ENCODE data around the gene ELL3. TPM values are rescaled to one million over a fixed set of nuclear protein-coding genes. Genes with fewer than 3 reads are reported as not detected.
A peak's percentile ranks its signal among the peaks of the same experiment; 100 is the strongest.
"Not testable (repeated sequence)": the region's sequence is repeated elsewhere in the genome, so short reads cannot be mapped to it uniquely, and the experiment has no call there.

Gene ELL3
- total RNA-seq, 3 donors from 2014 or later = 0.46 to 1.0 (median 0.63) TPM

DNA sequence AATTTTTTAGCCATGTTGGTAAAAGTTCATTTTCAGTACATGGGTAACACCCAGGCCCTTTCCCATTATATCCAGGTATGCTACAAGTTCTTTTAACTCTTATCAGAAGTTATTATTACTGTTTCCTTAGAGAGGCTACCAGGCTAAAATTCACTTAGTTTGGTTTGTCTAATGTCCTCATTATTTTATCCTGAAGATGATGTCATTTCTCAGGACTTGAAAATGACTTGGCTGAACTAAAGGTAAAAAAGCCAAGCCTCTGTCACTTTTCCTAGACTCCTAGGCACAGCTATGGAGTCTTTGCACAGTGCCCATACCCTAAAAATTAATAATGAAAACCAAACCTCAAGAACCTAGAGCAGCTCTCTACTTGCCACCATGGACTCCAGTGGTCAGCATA lies 4.1 kb downstream of the ELL3 start:
- Mint-ChIP-seq H3K4me1 (ENCODE audit: low read depth) (peaks cover 15% of the 10 kb centered on the region), H3K9me3 (no peaks in the 10 kb centered on the region), H3K4me3 (no peak overlapping the region), H3K27me3 (ENCODE audit: low read depth) (no peaks in the 10 kb centered on the region), H3K36me3 (ENCODE audit: insufficient read depth) (peaks cover 41% of the 10 kb centered on the region)
- no peak for DNase-seq
- no peak for ATAC-seq

DNA sequence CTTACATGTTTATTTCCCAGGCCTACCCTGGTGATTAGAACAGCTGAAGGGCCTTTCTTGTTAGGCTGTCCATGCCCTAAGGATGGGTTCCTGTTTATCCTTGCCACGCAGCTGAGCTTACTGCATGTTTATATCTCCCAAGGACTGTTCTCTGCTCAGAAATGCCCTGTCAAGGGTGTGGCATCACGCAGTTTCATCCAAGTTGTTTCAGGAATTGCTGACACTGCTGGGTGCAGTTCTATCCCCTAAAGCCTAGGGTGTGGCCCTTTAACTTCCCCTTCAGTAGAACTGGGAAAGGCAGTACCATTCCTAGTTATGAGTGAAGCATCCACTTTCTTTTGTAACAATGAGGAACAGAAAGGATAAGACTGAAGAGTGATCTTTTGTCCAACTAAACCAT lies 5.0 kb downstream of the ELL3 start:
- DNase-seq (no peak), ATAC-seq (no peak)
- Mint-ChIP-seq H3K9me3 (no peaks in the 10 kb centered on the region), H3K36me3 (ENCODE audit: insufficient read depth) (peaks cover 41% of the 10 kb centered on the region), H3K4me1 (ENCODE audit: low read depth) (peaks cover 8% of the 10 kb centered on the region), H3K27me3 (ENCODE audit: low read depth) (no peaks in the 10 kb centered on the region), H3K4me3 (no peak overlapping the region)

DNA sequence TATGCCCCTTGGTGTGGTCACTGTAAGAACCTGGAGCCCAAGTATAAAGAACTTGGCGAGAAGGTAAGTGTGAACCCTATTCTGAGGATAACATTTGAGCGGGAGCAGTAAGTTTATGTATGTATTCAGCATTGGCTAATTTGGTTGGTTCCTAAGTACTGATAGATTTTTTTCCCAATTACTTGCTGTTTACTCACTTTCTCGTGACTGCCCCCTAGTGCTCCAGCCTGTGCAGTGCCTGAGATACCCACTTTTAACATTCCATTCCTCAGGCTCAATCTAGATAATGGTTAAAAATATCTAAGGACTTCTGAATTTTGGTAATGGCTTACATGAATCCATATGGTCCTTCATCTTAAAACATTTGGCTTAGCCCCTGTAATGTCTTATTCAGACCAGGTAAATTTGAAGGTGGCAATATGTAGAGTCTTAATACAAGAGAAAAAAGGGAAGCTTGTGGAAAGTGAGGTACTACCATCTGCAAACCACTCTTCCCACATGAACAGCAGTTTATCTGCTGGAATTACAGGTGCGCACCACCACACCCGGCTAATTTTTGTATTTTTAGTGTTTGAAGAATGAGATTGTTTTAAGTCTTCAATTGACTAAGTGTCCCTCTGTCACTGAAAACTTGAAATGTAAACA lies 7.1 kb downstream of the ELL3 start:
- DNase-seq (peak; percentile 57), ATAC-seq (peak; percentile 68 to 71)
- Mint-ChIP-seq H3K4me3 (no peak overlapping the region), H3K9me3 (no peaks in the 10 kb centered on the region), H3K4me1 (ENCODE audit: low read depth) (no peaks in the 10 kb centered on the region), H3K36me3 (ENCODE audit: insufficient read depth) (peaks cover 48% of the 10 kb centered on the region), H3K27me3 (ENCODE audit: low read depth) (no peaks in the 10 kb centered on the region)

DNA sequence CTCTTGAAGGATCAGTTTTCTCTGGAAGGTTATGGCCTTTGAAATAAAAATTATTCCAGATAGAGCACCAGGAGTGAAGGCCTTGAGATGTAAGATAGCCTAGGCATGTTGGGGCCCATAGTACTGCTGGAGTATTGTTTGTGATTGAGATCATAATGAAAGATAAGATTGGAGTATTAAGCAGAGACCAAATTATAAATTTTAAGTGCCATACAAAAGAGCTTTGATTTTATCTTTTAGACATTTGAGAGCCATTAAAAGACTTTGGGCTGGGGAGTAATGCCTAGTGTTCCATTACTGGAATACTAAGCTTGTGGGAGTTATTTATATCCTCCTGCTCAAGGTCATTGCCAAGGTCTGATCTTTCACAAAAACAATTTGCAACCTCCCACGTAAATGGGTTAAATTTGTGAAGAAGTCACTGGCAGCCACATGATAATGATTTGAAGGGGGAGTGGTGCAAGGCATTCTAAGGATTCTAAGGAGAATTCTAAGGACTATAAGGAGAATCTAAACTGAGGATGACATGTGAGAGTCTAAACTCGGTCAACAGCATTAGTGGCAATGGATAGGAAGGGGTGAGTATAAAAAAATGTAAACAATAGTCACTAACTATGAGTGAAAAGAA lies 12.8 kb downstream of the ELL3 start:
- Mint-ChIP-seq H3K9me3 (no peaks in the 10 kb centered on the region), H3K36me3 (ENCODE audit: insufficient read depth) (peaks cover 34% of the 10 kb centered on the region), H3K4me3 (no peak overlapping the region), H3K4me1 (ENCODE audit: low read depth) (no peaks in the 10 kb centered on the region), H3K27me3 (ENCODE audit: low read depth) (no peaks in the 10 kb centered on the region)
- ATAC-seq (no peak), DNase-seq (no peak)

DNA sequence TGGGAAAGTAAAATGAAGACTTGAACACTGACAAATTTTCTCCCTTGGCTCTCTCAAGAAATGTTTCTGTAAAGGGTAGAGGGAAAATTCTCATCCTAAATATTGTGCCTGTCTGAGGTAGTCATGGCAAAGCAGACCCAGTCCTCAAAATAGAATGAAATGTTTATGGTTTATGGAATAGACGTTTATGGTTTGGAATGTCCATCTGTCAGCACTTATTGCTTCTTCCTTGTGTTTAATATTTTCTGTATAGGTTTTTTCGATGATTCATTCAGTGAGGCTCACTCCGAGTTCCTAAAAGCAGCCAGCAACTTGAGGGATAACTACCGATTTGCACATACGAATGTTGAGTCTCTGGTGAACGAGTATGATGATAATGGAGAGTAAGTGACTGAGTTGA lies 13.9 kb downstream of the ELL3 start:
- peaks cover 25% of the 10 kb centered on the region for H3K36me3 Mint-ChIP-seq (ENCODE audit: insufficient read depth)
- DNase-seq = no peak
- no peaks in the 10 kb centered on the region for H3K9me3 Mint-ChIP-seq
- H3K4me1 Mint-ChIP-seq (ENCODE audit: low read depth) = no peaks in the 10 kb centered on the region
- no peak for ATAC-seq
- no peaks in the 10 kb centered on the region for H3K27me3 Mint-ChIP-seq (ENCODE audit: low read depth)
- no peak overlapping the region for H3K4me3 Mint-ChIP-seq

DNA sequence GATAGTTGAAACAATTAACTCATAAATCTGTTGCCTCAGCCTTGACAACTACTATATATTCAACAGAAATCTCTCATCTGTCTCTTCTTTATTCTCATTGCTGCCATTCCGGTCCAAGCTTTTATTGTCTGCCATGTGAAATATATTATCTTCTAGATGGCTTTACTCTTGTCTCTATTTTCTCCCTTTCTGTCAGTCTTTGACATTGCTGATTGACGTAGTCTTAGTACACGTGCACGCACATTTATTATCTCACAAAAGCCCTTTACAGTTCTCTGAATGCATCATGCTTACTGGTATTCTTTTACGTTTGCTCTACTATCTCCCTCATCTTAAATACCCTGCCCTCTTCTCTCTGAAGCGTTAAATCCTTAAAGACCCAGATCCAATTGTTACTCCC lies 24.9 kb downstream of the ELL3 start:
- no peaks in the 10 kb centered on the region for H3K27me3 Mint-ChIP-seq (ENCODE audit: low read depth)
- H3K4me1 Mint-ChIP-seq (ENCODE audit: low read depth) = peaks cover 48% of the 10 kb centered on the region
- peak overlapping the region; percentile 57 for H3K4me3 Mint-ChIP-seq
- no peak for ATAC-seq
- H3K36me3 Mint-ChIP-seq (ENCODE audit: insufficient read depth) = peaks cover 16% of the 10 kb centered on the region
- no peak for DNase-seq
- no peaks in the 10 kb centered on the region for H3K9me3 Mint-ChIP-seq

DNA sequence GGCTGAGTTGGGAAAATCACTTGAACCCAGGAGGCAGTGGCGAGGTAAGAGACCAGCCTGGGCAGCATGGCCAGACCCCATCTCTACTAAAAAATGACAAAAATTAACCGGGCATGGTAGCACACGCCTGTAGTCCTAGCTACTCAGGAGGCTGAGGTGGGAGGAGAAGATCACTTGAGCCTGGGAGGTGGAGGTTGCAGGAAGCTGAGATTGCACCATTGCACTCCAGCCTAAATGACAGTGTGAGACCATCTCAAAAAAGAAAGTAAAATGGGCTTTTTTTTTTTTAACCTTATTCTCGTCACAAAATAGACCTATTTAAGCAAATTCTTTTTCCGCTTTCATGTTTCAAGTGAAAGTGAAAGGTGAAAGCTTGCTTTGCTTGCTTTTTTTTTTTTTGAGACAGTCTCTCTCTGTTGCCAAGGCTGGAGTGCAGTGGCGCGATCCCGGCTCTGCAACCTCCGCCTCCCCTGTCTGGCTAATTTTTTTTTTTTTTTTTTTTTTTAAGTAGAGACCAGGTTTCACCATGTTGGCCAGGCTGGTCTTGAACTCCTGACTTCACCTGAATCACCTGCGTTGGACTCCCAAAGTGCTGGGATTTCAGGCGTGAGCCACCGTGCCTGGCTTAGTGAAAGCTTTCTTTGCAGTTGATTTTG lies 26.9 kb downstream of the ELL3 start:
- peak; percentile 11 for DNase-seq
- peak overlapping the region; percentile 74 for H3K4me3 Mint-ChIP-seq
- no peaks in the 10 kb centered on the region for H3K9me3 Mint-ChIP-seq
- H3K4me1 Mint-ChIP-seq (ENCODE audit: low read depth) = peaks cover 50% of the 10 kb centered on the region
- peak; percentile 26 to 35 for ATAC-seq
- no peaks in the 10 kb centered on the region for H3K27me3 Mint-ChIP-seq (ENCODE audit: low read depth)
- peaks cover 16% of the 10 kb centered on the region for H3K36me3 Mint-ChIP-seq (ENCODE audit: insufficient read depth)

DNA sequence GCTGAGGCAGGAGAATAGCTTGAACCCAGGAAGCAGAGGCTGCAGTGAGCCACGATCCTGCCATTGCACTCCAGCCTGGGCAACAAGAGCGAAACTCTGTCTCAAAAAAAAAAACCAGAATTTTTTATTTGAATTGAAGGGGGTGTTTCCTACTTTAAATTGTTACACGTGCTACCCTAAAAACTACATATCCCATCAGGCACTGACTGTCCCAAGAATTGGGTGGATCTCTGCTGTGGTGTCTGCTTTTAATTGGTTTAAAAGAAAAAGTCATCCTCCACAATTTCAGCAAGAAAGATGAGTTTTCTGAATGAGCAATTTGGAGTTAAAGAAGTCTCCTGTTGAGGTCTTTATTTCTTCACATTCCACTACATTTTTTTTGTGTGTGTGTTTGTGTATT lies 28.4 kb downstream of the ELL3 start:
- H3K9me3 Mint-ChIP-seq = no peaks in the 10 kb centered on the region
- DNase-seq = no peak
- peaks cover 16% of the 10 kb centered on the region for H3K36me3 Mint-ChIP-seq (ENCODE audit: insufficient read depth)
- H3K27me3 Mint-ChIP-seq (ENCODE audit: low read depth) = no peaks in the 10 kb centered on the region
- peak overlapping the region; percentile 98 for H3K4me3 Mint-ChIP-seq
- ATAC-seq = no peak
- peaks cover 54% of the 10 kb centered on the region for H3K4me1 Mint-ChIP-seq (ENCODE audit: low read depth)

DNA sequence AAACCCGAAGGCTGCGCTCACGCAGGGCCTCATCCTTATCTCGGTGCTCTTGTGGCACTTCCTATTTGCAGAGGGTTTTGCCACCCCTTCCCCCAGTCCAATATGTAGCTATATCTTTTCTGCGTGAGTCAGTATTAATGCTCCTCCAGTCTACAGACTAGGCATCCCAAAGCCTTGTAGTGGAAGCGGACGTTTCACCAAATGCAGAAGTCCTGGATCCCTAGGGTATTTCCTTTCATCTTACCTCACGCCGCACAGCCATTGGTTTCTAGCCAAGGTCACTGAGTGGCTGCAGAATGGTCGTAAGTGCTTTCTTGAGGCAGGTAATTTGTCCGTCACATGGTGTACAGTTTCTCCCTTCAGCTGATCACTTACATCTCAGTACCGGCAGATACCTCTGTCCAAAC lies 29.9 kb downstream of the ELL3 start:
- not testable (repeated sequence) for DNase-seq; H3K27me3 Mint-ChIP-seq (ENCODE audit: low read depth); H3K9me3 Mint-ChIP-seq
- Mint-ChIP-seq H3K36me3 (ENCODE audit: insufficient read depth) (peaks cover 12% of the 10 kb centered on the region), H3K4me1 (ENCODE audit: low read depth) (peaks cover 42% of the 10 kb centered on the region), H3K4me3 (peak overlapping the region; percentile 98)
- peak; percentile 48 to 51 for ATAC-seq

DNA sequence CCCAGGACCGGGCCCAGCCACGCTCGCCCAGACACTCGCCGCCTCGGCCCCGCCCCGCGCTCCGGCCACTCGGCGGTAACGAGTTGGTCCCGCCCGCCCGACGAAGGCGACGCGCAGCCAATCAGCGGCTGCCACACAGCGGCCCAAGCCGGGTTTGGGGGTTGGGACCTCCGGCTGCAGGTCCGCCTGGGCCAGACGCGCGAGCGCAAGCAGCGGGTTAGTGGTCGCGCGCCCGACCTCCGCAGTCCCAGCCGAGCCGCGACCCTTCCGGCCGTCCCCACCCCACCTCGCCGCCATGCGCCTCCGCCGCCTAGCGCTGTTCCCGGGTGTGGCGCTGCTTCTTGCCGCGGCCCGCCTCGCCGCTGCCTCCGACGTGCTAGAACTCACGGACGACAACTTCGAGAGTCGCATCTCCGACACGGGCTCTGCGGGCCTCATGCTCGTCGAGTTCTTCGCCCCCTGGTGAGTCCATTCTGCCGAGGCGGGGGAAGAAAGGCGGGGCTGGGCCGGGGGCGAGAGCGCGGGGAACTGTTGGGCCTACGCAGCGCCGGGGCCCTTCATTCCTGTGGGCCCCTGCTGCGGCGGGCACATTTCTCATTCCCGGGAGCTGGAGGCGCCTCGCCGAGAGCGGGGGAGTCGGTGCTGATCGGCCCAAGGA lies 30.4 kb downstream of the ELL3 start, which contains the start of gene PDIA3:
TSS of gene PDIA3 (plus strand) at position 194 of the 658 bp plus-strand sequence. CDS start at position 296, 102 bp downstream.
- H3K27me3 Mint-ChIP-seq (ENCODE audit: low read depth); H3K36me3 Mint-ChIP-seq (ENCODE audit: insufficient read depth): not testable (repeated sequence)
- peak; percentile 90 to 92 for ATAC-seq

DNA sequence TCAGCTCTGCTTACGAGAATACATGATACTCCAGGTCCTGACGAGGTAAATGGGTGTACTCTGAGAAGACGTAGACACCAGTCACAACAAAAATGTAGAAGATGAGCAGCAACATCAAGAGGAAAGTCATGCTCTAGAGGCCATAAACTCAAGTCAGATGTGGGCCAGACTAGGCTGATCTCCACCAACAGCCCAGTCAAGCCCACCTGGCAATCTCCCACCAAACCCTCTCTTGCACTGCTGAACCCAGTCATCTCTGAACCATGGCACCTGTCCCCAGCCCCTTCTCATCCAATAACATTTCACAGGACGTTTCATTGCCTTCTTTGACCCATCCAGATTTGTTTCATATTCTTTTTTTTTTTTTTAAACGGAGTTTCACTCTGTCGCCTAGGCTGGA lies 41.4 kb downstream of the ELL3 start:
- no peak for DNase-seq
- Mint-ChIP-seq H3K9me3 (no peaks in the 10 kb centered on the region), H3K4me1 (ENCODE audit: low read depth) (no peaks in the 10 kb centered on the region), H3K4me3 (no peak overlapping the region), H3K36me3 (ENCODE audit: insufficient read depth) (peaks cover 3% of the 10 kb centered on the region), H3K27me3 (ENCODE audit: low read depth) (no peaks in the 10 kb centered on the region)
- ATAC-seq = no peak

More for the DNA sequence above, 30.4 kb downstream of the ELL3 start, which contains the start of gene PDIA3:
- not testable (repeated sequence) for H3K9me3 Mint-ChIP-seq
- peak; percentile 78 for DNase-seq
- Mint-ChIP-seq H3K4me1 (ENCODE audit: low read depth) (peaks cover 37% of the 10 kb centered on the region), H3K4me3 (peak within 1 kb of the TSS; percentile 98)

DNA sequence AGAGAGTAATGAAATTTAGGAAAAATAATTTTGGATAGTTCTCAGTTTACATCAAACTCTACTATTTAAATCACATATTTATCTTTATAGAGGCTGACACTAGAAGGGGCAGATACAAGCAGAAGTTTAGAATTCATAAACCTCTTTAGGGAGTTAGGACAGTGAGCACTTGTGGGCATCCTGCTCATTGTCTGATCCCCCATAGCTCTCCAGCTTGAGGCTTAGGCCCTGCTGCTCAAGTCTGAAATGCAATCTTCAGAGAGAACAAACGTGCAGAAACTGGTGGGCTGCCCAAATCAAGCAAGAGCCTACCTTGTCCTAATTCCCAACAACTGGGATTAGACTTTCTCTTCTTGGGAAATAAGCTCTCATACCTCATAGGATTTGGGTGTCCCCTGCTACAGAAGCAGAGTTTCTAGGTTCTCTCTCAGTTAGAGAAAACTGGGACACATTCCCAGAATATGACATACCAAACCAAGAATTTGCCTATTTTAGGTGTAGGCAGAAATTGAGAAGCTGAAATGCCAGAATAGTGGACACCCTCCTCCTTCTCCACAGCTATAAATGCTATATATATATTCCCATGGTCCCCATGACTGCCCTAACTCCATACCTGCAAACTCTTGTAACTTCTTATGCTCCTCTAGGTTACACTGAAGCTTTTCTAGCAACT lies 48.6 kb downstream of the ELL3 start:
- DNase-seq; H3K4me1 Mint-ChIP-seq (ENCODE audit: low read depth); H3K4me3 Mint-ChIP-seq; ATAC-seq; H3K36me3 Mint-ChIP-seq (ENCODE audit: insufficient read depth); H3K9me3 Mint-ChIP-seq; H3K27me3 Mint-ChIP-seq (ENCODE audit: low read depth): not testable (repeated sequence)

DNA sequence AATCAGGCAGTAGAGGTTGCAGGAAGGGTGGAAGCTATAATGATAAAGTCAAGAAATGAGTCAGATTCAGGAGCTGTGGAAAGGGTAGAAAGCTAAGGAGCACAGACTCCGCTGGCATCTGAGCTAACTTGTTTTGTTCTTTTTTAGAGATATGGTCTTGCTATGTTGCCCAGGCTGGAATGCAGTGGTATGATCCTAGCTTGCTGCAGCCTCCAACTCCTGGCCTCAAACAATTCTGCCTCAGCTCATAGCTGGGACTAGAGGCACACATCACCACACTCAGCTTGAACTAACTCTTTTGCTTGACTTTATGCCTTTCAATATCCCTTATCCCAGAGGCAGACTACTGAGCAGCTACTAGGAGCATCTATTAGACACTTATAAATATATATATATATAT lies 50.5 kb downstream of the ELL3 start:
- H3K4me1 Mint-ChIP-seq (ENCODE audit: low read depth); H3K9me3 Mint-ChIP-seq; ATAC-seq; H3K4me3 Mint-ChIP-seq; H3K27me3 Mint-ChIP-seq (ENCODE audit: low read depth); H3K36me3 Mint-ChIP-seq (ENCODE audit: insufficient read depth); DNase-seq: not testable (repeated sequence)

DNA sequence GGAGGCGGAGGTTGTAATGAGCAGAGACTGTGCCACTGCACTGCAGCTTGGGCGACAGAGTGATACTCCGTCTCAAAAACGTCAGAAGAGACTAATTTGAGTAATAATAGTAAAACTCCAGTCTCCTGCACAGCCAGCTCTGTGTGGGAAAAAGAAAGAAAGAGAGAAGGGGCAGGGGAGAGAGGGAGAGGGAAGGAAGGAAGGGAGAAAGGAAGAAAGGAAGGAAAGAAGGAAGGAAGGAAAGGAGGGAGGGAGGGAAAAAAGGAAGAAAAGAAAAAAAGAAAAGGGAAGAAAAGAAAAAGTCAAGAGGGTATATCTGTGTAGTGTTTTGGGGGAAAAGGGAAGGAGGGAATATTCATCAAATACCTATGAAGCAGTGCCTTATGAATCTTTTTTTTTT lies 53.6 kb downstream of the ELL3 start:
- no peak overlapping the region for H3K4me3 Mint-ChIP-seq
- H3K27me3 Mint-ChIP-seq (ENCODE audit: low read depth) = peaks cover 6% of the 10 kb centered on the region
- ATAC-seq = no peak

More for the DNA sequence above, 53.6 kb downstream of the ELL3 start:
- Mint-ChIP-seq H3K4me1 (ENCODE audit: low read depth) (no peaks in the 10 kb centered on the region), H3K36me3 (ENCODE audit: insufficient read depth) (no peaks in the 10 kb centered on the region), H3K9me3 (no peaks in the 10 kb centered on the region)
- no peak for DNase-seq

Data from activated T-cell treated with anti-CD3 and anti-CD28 coated beads, Interleukin-2, amount 50 U/mL, for 4 hours (primary cell).